ENCODE measurements around the gene GREB1L. TPM values are rescaled to one million over a fixed set of nuclear protein-coding genes. Genes with fewer than 3 reads are reported as not detected.
"Not testable (repeated sequence)": the region's sequence is repeated elsewhere in the genome, so short reads cannot be mapped to it uniquely, and the experiment has no call there.

GREB1L gene
- total RNA-seq, 4 donors from 2014 or later = 13.2 to 16.0 (median 14.5) TPM

GRCh38 chr18:21272016-21272579, 30.1 kb downstream of the GREB1L start:
- Histone ChIP-seq H3K4me1 (no peaks in the 10 kb centered on the region), H3K4me3 (no peak overlapping the region), H3K36me3 (no peaks in the 10 kb centered on the region), H3K9me3 (no peaks in the 10 kb centered on the region), H3K27me3 (no peaks in the 10 kb centered on the region), H3K27ac (replicated peaks in 1 of 4) (no peak overlapping the region)
- no peak for DNase-seq (ENCODE audit: extremely low spot score)
- 53% methylated on average over 4 of the region's 4 CpGs for WGBS
- intact Hi-C loops (cut with DNase I) = no loop called here
- TF ChIP-seq POLR2A (IDR thresholded peaks at IDR 0.05; ENCODE audit: low read depth) (no peak), EP300 (IDR thresholded peaks at IDR 0.05) (no peak), CTCF (IDR thresholded peaks at IDR 0.05) (no peak), POLR2AphosphoS5 (IDR thresholded peaks at IDR 0.05) (no peak)

- 72% methylated on average over 3 of the region's 3 CpGs for WGBS
- Histone ChIP-seq H3K4me1 (no peaks in the 10 kb centered on the region), H3K36me3 (no peaks in the 10 kb centered on the region), H3K4me3 (no peak overlapping the region), H3K27ac (replicated peaks in 1 of 4) (no peak overlapping the region), H3K27me3 (no peaks in the 10 kb centered on the region), H3K9me3 (no peaks in the 10 kb centered on the region)
- DNase-seq (ENCODE audit: extremely low spot score) = no peak
- TF ChIP-seq POLR2AphosphoS5 (IDR thresholded peaks at IDR 0.05) = no peak
- TF ChIP-seq POLR2A (IDR thresholded peaks at IDR 0.05; ENCODE audit: low read depth) = no peak
- TF ChIP-seq EP300 (IDR thresholded peaks at IDR 0.05) = no peak
- no peak for TF ChIP-seq CTCF (IDR thresholded peaks at IDR 0.05)
- intact Hi-C loops (cut with DNase I) = no loop called here
These were observed 31.5 kb downstream of the GREB1L start for GRCh38 chr18:21273568-21273967.

GRCh38 chr18:21275645-21276044, 33.6 kb downstream of the GREB1L start:
- Histone ChIP-seq H3K36me3 (no peaks in the 10 kb centered on the region), H3K4me3 (no peak overlapping the region), H3K9me3 (no peaks in the 10 kb centered on the region), H3K4me1 (no peaks in the 10 kb centered on the region), H3K27me3 (no peaks in the 10 kb centered on the region), H3K27ac (replicated peaks in 1 of 4) (no peak overlapping the region)
- intact Hi-C loops (cut with DNase I) = no loop called here
- TF ChIP-seq EP300 (IDR thresholded peaks at IDR 0.05) (no peak), CTCF (IDR thresholded peaks at IDR 0.05) (no peak), POLR2AphosphoS5 (IDR thresholded peaks at IDR 0.05) (no peak), POLR2A (IDR thresholded peaks at IDR 0.05; ENCODE audit: low read depth) (no peak)
- WGBS = 93% methylated on average over 7 of the region's 7 CpGs
- no peak for DNase-seq (ENCODE audit: extremely low spot score)

- Histone ChIP-seq H3K4me1 (no peaks in the 10 kb centered on the region), H3K27me3 (no peaks in the 10 kb centered on the region), H3K4me3 (no peak overlapping the region), H3K36me3 (no peaks in the 10 kb centered on the region), H3K27ac (replicated peaks in 1 of 4) (no peak overlapping the region), H3K9me3 (no peaks in the 10 kb centered on the region)
- TF ChIP-seq CTCF (IDR thresholded peaks at IDR 0.05) (no peak), EP300 (IDR thresholded peaks at IDR 0.05) (no peak), POLR2AphosphoS5 (IDR thresholded peaks at IDR 0.05) (no peak), POLR2A (IDR thresholded peaks at IDR 0.05; ENCODE audit: low read depth) (no peak)
- intact Hi-C loops (cut with DNase I) = no loop called here
- WGBS = 96% methylated on average over 4 of the region's 4 CpGs
- DNase-seq (ENCODE audit: extremely low spot score) = no peak
These were observed 35.5 kb downstream of the GREB1L start for GRCh38 chr18:21277578-21277977.

GRCh38 chr18:21278218-21278617, 36.2 kb downstream of the GREB1L start:
- DNase-seq (ENCODE audit: extremely low spot score); intact Hi-C loops (cut with DNase I); H3K36me3 ChIP-seq; H3K4me3 ChIP-seq; H3K27me3 ChIP-seq; H3K9me3 ChIP-seq; H3K4me1 ChIP-seq; H3K27ac ChIP-seq (replicated peaks in 1 of 4): not testable (repeated sequence)
- 98% methylated on average over 6 of the region's 6 CpGs for WGBS

All from esophagus muscularis mucosa (tissue), 4 donors.